Measurements from ENCODE around the gene SUCNR1. TPM values are rescaled to one million over a fixed set of nuclear protein-coding genes. Genes with fewer than 3 reads are reported as not detected.

SUCNR1 gene
- total RNA-seq, 1 donor from 2014 or later = 0.75 TPM

GRCh38 chr3:151918253-151919029 lies 45.0 kb downstream of the SUCNR1 start:
- no peak overlapping the region for H3K27ac Mint-ChIP-seq

DNA sequence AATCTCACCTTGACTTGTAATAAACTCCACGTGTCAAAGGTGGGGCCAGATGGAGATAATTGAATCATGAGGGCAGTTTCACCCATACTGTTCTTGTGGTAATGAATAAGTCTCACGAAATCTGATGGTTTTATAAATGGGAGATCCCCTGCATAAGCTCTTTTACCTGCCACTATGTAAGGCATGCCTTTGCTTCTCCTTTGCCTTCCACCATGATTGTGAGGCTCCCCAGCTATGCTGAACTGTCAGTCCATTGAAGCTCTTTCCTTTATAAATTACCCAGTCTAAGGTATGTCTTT lies 45.5 kb downstream of the SUCNR1 start:
- no peaks in the 10 kb centered on the region for H3K9me3 Mint-ChIP-seq
- no peak for DNase-seq (ENCODE audit: extremely low spot score, unreplicated experiment)
- H3K4me1 Mint-ChIP-seq (ENCODE audit: unreplicated experiment) = no peaks in the 10 kb centered on the region
- no peak for TF ChIP-seq CTCF (conservative IDR thresholded peaks at IDR 0.05)
- no peaks in the 10 kb centered on the region for H3K36me3 Mint-ChIP-seq
- no peaks in the 10 kb centered on the region for H3K27me3 Mint-ChIP-seq
- H3K4me3 Mint-ChIP-seq = no peak overlapping the region
- no peak overlapping the region for H3K27ac Mint-ChIP-seq

More at GRCh38 chr3:151918253-151919029, 45.0 kb downstream of the SUCNR1 start:
- Mint-ChIP-seq H3K4me3 (no peak overlapping the region), H3K27me3 (no peaks in the 10 kb centered on the region), H3K4me1 (ENCODE audit: unreplicated experiment) (no peaks in the 10 kb centered on the region), H3K9me3 (no peaks in the 10 kb centered on the region), H3K36me3 (no peaks in the 10 kb centered on the region)
- no peak for DNase-seq (ENCODE audit: extremely low spot score, unreplicated experiment)
- peak; percentile 77 for TF ChIP-seq CTCF (conservative IDR thresholded peaks at IDR 0.05)

GRCh38 chr3:151919446-151919845 lies 46.0 kb downstream of the SUCNR1 start:
- Mint-ChIP-seq H3K36me3 (no peaks in the 10 kb centered on the region), H3K4me1 (ENCODE audit: unreplicated experiment) (no peaks in the 10 kb centered on the region), H3K27ac (no peak overlapping the region), H3K4me3 (no peak overlapping the region), H3K9me3 (no peaks in the 10 kb centered on the region), H3K27me3 (no peaks in the 10 kb centered on the region)
- TF ChIP-seq CTCF (conservative IDR thresholded peaks at IDR 0.05) = no peak
- DNase-seq (ENCODE audit: extremely low spot score, unreplicated experiment) = no peak

DNA sequence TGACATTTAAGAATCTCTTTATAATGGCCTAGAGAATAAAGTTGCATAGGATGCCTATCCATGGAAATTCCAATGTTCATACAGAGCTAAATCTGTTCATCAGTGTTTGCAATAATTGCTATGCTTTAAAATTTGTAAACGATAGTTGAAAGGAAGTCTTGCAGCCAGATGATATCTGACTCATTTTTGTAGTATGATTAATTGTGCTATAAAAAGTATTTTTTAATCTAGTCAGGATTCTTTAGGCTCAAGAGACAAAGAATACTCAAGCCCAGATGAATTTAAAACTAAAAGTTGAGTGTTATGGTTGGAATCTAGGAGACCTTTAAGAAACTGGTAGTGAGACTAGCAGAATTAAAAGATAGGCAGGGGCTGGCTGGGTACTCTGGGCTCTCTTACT lies 50.5 kb downstream of the SUCNR1 start:
- no peak for DNase-seq (ENCODE audit: extremely low spot score, unreplicated experiment)
- no peaks in the 10 kb centered on the region for H3K27me3 Mint-ChIP-seq
- TF ChIP-seq CTCF (conservative IDR thresholded peaks at IDR 0.05) = no peak
- no peak overlapping the region for H3K4me3 Mint-ChIP-seq
- H3K36me3 Mint-ChIP-seq = no peaks in the 10 kb centered on the region
- H3K27ac Mint-ChIP-seq = no peak overlapping the region
- peaks cover 4% of the 10 kb centered on the region for H3K4me1 Mint-ChIP-seq (ENCODE audit: unreplicated experiment)
- H3K9me3 Mint-ChIP-seq = no peaks in the 10 kb centered on the region

- Mint-ChIP-seq H3K4me3 (no peak overlapping the region), H3K36me3 (no peaks in the 10 kb centered on the region), H3K9me3 (no peaks in the 10 kb centered on the region), H3K27ac (no peak overlapping the region), H3K27me3 (no peaks in the 10 kb centered on the region), H3K4me1 (ENCODE audit: unreplicated experiment) (peaks cover 4% of the 10 kb centered on the region)
- DNase-seq (ENCODE audit: extremely low spot score, unreplicated experiment) = no peak
- TF ChIP-seq CTCF (conservative IDR thresholded peaks at IDR 0.05) = no peak
These were observed 51.3 kb downstream of the SUCNR1 start for GRCh38 chr3:151924753-151925152.
